ENCODE data around the gene CFAP74. TPM values are rescaled to one million over a fixed set of nuclear protein-coding genes. Genes with fewer than 3 reads are reported as not detected.

Gene CFAP74
- total RNA-seq, 2 experiments from 2014 or later = not detected

GRCh38 chr1:2014741-2015735, 11.5 kb upstream of the CFAP74 start:
- CTCF ChIA-PET = no interaction called here
- H3K27ac Mint-ChIP-seq = no peak overlapping the region
- H3K4me3 ChIP-seq (ENCODE audit: low read length) = no peak overlapping the region
- ATAC-seq (ENCODE audit: poor library complexity) = no peak
- peaks cover 13% of the 10 kb centered on the region for H3K4me1 ChIP-seq (ENCODE audit: insufficient read depth, low read length)
- no peaks in the 10 kb centered on the region for H3K36me3 ChIP-seq (ENCODE audit: insufficient read depth, low read length)
- H3K36me3 Mint-ChIP-seq (ENCODE audit: low read depth) = no peaks in the 10 kb centered on the region
- POLR2A ChIA-PET = no interaction called here
- TF ChIP-seq CTCF (IDR thresholded peaks at IDR 0.05) = no peak
- H3K4me1 Mint-ChIP-seq (ENCODE audit: low read depth) = peaks cover 8% of the 10 kb centered on the region
- intact Hi-C loops (cut with DNase I, micrococcal nuclease) = no loop called here
- peaks cover 21 to 27% of the 10 kb centered on the region in 2 experiments for H3K27me3 ChIP-seq (ENCODE audit: control insufficient read depth in 1 of 2, insufficient read depth in 2 of 2, low read length in 2 of 2)
- DNase-seq = no peak
- no peak overlapping the region for H3K4me3 Mint-ChIP-seq
- no peak overlapping the region for H3K27ac ChIP-seq (ENCODE audit: low read depth in 1 of 2, low read length in 2 of 2)
- no peaks in the 10 kb centered on the region for H3K9me3 Mint-ChIP-seq
- H3K27me3 Mint-ChIP-seq = peaks cover 50% of the 10 kb centered on the region
- peaks cover 0 to 3% of the 10 kb centered on the region in 2 experiments for H3K9me3 ChIP-seq (ENCODE audit: control insufficient read depth in 1 of 2, insufficient read depth in 1 of 2, low read length in 2 of 2)

- no peaks in the 10 kb centered on the region for H3K9me3 ChIP-seq (ENCODE audit: control insufficient read depth in 1 of 2, insufficient read depth in 1 of 2, low read length in 2 of 2)
- H3K27me3 Mint-ChIP-seq = peaks cover 47% of the 10 kb centered on the region
- ATAC-seq (ENCODE audit: poor library complexity) (no peak), DNase-seq (no peak)
- peaks cover 8% of the 10 kb centered on the region for H3K4me1 Mint-ChIP-seq (ENCODE audit: low read depth)
- H3K4me3 ChIP-seq (ENCODE audit: low read length) = no peak overlapping the region
- H3K36me3 Mint-ChIP-seq (ENCODE audit: low read depth) = no peaks in the 10 kb centered on the region
- H3K36me3 ChIP-seq (ENCODE audit: insufficient read depth, low read length) = no peaks in the 10 kb centered on the region
- no peak overlapping the region for H3K27ac ChIP-seq (ENCODE audit: low read depth in 1 of 2, low read length in 2 of 2)
- intact Hi-C loops (cut with DNase I, micrococcal nuclease) = no loop called here
- H3K4me3 Mint-ChIP-seq = no peak overlapping the region
- POLR2A ChIA-PET = no interaction called here
- CTCF ChIA-PET = interaction anchor here (1.0 kb wide), 1 partner anchor 30 kb away, joined by 3 read pairs; no protein-coding TSS in a partner anchor
- no peak overlapping the region for H3K27ac Mint-ChIP-seq
- peaks cover 17 to 21% of the 10 kb centered on the region in 2 experiments for H3K27me3 ChIP-seq (ENCODE audit: control insufficient read depth in 1 of 2, insufficient read depth in 2 of 2, low read length in 2 of 2)
- H3K4me1 ChIP-seq (ENCODE audit: insufficient read depth, low read length) = peaks cover 7% of the 10 kb centered on the region
- no peak for TF ChIP-seq CTCF (IDR thresholded peaks at IDR 0.05)
- no peaks in the 10 kb centered on the region for H3K9me3 Mint-ChIP-seq
Measured at GRCh38 chr1:2014181-2014580, 10.6 kb upstream of the CFAP74 start.

DNA sequence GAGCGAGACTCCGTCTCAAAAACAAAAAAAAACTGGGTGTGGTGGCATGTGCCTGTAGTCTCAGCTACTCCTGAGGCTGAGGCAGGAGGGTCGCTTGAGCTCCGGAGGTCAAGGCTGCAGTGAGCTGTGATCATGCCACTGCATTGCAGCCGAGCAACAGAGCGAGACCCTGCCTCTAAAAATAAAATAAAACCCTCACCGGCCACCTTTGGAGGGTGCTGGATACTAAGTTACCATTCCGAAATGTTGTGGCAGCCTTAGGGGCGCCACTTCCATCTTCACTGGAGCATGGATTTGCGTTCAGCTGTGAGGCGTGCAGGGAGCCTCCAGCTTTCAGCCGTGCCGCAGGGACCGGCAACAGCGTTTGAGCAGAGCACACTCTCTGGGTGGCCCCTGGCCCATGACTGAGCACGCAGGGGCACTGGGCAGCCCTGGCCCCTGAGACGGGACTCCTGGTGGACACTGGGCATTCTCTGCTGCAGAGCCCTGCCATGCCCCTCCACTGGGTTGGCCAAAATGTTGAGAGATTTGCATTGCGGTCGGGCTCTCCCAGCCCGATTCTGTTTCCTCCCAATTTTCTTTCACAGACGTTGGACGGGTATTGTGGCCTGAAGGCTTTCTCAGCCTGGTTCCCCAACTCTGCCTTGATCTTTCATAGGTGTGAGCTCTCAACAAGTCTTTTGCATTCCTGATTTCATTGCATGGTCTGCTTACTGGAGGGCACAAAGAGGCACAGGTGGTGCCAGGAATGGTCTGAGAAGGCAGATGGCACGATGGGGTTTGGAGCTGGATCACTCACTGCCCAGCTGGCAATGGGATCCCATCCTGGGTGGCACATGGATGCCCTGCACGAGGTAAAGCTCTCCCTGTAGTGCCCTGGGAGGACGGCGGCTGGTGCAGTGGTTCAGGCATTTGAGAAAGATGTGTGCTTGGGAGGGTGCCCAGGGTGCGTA, 5.8 kb upstream of the CFAP74 start:
- DNase-seq (no peak), ATAC-seq (ENCODE audit: poor library complexity) (no peak)
- ChIA-PET POLR2A (no interaction called here), CTCF (no interaction called here)
- Mint-ChIP-seq H3K27me3 (peaks cover 24% of the 10 kb centered on the region), H3K27ac (no peak overlapping the region), H3K4me3 (no peak overlapping the region), H3K4me1 (ENCODE audit: low read depth) (no peaks in the 10 kb centered on the region), H3K36me3 (ENCODE audit: low read depth) (no peaks in the 10 kb centered on the region), H3K9me3 (no peaks in the 10 kb centered on the region)
- Histone ChIP-seq H3K27ac (ENCODE audit: low read depth in 1 of 2, low read length in 2 of 2) (no peak overlapping the region), H3K27me3 (ENCODE audit: control insufficient read depth in 1 of 2, insufficient read depth in 2 of 2, low read length in 2 of 2) (peaks cover 4 to 12% of the 10 kb centered on the region in 2 experiments), H3K9me3 (ENCODE audit: control insufficient read depth in 1 of 2, insufficient read depth in 1 of 2, low read length in 2 of 2) (no peaks in the 10 kb centered on the region), H3K4me1 (ENCODE audit: insufficient read depth, low read length) (no peaks in the 10 kb centered on the region), H3K4me3 (ENCODE audit: low read length) (no peak overlapping the region), H3K36me3 (ENCODE audit: insufficient read depth, low read length) (no peaks in the 10 kb centered on the region)
- TF ChIP-seq CTCF (IDR thresholded peaks at IDR 0.05) = no peak
- intact Hi-C loops (cut with DNase I, micrococcal nuclease) = no loop called here
